Stimulated activated CD4-positive, alpha-beta T cell treated with anti-CD3 and anti-CD28 coated beads, Interleukin-4, amount 100 ng/mL, for 48 hours (primary cell): ENCODE results near the gene TNNT1.

Experiments used
- DNase-seq, 2 donors: peaks; one replicate each; pipeline ENCODE4 v3.0.0-alpha.2; 2020; ENCODE audit warnings: low read depth in 2 of 2

TNNT1 gene

DNA sequence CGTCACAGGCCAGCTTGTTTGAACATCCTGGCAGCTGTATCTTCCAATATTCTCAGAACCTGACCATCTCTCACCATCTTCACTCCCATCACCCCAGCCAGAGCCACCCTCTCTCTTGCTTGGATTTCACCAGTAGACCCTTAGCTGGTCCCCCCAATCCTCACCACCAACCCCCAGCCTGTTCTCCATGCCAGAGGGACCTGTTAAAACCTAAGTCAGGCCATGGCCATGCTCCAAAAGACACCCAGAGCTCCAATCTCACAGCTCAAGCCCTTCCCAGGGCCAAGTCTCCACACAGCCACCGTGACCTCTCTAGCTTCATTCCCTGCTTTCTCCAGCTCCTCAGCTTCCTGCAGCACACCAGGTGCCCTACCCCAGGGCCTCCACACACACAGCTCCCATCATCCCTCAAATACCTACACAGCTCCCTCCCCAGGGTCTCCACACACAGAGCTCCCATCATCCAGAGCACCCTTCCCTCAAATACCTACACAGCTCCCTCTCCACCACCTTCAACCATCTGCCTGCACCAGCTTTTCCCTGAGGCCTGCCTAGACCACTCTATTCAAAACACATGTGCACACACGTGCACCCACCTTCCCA lies 59.6 kb downstream of the TNNT1 start:
- no peak for DNase-seq

DNA sequence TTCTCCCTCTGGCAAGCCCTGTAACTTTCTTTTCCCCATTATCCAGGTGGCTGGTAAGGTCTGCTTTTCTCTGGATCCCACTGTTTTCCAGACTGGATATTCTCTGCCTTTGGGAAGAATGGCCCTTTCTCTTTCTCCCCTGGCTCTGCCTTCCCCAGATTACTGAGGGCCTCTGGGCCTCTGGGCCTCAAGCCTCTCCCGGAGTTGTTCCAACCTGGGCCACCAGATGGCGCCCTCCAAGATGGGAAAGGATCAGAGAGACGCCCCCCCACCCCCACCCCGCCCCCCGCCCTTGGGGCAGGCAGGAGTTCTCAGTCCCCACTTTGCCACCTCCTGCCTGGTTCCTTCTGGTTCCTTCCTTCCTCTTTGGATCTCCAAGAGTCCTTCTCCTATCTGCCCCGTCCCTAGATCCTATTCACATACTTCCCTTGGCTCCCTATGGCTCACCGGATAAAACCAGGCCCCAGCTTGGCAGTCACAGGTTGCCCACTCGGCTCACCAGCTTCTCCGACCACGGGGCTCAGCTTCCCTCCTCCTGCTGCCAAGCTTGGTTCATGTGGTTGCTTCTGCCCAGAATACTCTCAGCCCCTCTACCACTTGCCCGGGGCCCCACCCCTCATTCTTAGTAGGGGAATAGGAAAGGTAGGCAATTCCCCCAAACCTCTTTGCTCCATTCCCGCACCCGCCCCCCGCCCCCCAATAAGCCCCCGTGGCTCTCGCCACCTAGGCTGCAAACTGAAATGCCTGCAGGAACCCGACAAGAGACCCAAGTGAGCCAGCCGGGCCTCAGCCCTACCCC lies 60.3 kb downstream of the TNNT1 start:
- peak; percentile 78 to 93 for DNase-seq

DNA sequence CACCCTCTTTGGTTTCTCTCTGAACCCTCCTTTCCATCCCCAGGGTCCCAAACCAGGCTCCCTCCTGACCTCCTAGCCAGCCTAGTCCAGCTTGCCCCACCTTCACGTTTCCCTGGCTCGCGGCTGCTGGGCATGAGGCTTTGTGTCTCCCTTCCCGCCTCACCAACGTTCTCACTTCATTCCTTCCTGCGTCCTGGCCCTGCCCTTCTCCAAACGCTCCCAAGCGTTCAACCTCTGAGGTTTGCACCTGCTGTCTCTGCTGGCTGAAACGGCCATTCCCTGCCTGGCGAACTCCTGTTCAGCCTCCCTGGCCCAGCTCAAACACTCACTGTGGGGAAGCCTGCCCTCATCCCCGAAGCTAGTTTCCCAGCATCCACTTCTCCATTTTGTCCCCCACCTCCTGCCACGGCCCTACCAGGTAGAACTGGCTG lies 61.0 kb downstream of the TNNT1 start:
- DNase-seq, result no peak

DNA sequence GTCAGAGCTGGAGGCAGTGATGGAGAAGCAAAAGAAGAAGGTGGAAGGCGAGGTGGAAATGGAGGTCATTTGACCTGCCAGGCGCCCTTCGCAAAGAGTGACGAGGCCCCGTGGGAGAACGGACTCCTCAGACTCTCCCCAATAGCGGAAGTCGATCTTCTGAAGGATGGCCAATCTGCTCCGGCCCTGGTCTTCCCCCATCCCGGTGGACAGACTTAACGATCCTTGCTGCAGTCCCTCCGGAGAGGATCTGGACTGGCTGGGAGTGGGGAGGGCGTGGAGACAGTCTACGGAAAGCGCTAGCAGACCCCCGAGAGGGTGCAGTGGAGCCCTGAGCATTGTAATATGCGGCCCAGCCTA lies 61.5 kb downstream of the TNNT1 start:
- DNase-seq, result no peak

DNA sequence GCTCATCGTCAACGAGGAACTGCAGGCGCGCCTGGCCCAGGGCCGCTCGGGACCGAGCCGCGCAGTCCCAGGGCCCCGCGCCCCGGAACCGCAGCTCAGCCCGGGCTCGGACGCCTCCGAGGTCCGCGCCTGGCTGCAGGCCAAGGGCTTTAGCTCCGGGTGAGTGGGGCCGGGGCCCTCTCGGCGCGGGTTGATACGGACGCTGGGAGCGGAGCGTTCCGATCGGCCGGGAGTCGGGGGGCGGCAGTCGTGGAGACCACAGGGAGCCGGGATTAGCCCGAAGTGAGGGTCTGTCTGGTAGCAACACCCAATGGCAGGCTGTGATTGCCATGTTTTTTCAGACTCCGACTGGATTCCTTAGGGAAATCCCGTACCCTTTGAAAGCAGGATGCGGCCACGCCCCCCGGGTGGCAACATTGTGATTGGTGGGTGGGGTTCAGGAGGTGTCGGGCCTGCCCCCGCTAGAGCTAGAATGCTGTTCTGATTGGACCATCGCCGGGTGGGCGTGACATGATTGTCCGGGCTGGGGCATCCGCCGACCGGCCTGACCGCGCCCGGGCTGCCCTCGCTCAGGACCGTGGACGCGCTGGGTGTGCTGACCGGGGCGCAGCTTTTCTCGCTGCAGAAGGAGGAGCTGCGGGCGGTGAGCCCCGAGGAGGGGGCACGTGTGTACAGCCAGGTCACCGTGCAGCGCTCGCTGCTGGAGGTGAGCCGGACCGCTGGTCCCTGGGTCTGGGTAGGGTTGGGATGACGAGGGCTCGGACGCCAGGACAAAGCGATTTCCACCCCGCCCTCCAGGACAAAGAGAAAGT lies 62.1 kb downstream of the TNNT1 start:
- DNase-seq, result peak; percentile 41 to 51

DNA sequence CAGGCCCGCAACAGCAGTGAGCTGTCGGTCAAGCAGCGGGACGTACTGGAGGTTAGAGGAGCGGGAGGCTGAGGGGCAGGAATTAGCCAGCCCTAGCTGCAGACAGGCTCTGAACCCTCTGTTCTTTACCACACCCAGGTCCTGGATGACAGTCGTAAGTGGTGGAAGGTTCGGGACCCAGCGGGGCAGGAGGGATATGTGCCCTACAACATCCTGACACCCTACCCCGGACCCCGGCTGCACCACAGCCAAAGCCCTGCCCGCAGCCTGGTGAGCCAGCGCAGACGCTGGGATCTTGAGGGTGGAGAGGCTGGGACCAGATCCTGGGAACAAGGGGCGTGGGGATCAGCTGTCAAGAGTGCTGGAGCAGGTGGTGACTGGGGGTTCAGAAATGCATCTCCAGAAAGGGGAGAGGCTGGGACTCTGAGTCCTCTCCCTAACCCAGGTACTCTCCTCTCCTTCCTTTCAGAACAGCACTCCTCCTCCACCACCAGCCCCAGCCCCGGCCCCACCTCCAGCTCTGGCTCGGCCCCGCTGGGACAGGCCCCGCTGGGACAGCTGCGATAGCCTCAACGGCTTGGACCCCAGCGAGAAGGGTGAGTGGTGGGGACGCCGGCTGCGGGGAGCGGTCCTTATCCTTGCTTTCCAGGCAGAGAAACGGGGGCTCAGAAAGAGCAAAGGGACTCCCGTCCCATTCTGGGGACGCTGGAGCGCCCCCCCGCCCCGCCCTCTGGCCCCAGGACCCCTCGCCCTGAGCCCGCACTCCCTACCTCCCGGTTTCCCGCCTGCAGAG lies 62.9 kb downstream of the TNNT1 start:
- DNase-seq, result no peak

DNA sequence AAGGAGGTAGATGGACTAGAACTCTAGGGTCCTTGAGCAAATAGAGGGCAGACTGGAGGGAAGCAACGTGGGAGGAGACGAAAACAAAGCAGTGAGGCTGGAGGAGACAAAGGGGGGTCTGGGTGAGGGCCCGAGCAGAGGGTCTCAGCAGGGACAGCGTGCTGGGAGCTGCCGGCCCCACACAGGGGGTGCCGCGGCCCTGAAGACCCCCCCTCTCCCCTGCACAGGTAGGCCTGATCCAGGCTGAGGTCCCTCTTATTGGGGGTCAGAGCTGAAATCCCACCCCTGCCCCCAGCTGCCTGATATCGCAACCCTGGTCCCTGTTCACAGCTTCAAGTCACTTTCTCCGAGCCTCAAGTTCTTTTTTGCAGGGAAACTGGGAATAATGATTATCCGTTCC lies 64.6 kb downstream of the TNNT1 start:
- no peak for DNase-seq

DNA sequence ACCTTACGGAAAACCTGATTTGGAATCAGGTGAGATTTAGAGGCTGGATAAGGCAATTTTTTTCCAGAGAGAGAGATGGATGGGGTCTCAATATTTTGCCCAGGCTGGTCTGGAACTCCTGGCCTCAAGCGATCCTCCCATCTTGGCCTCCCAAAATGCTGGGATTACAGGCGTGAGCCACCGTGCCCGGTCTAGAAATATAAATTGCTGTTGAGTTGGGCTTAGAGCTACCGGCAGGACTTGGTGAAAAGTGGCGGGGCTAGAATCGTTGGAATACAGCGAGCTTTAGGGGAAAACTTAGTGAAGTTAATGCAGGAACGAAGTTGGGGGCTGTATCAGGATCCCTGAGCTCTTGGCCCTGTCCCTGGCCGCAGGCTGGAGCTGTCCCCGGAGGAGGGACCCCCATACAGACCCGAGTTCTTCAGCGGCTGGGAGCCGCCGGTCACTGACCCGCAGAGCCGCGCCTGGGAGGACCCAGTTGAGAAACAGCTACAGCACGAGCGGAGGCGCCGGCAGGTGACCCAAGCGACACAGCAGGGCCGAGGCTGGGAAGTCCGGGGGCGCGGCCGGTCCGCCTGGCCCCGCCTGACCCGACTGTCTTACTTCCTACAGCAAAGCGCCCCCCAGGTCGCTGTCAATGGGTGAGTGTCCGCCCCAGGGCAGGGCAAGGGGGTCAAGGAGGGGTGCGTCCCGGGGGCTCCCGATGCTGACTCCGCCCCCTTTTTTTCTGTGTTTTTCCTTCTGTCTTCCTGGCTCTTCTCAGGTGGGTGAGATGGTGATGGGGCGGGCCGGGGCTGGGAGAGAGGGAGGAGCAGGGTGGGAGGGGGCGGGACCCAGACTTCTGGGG lies 65.8 kb downstream of the TNNT1 start:
- no peak for DNase-seq
